GM10248 (cell line): ENCODE data around the gene SAP25.

Source experiments
- CTCF ChIA-PET: fragments of 300-600 bp; sonication (Branson Sonifier 250); formaldehyde crosslinking; extraction: SDS; loops from one replicate; lab custom pipeline; 2021; ENCODE audit warnings: antibody characterized with exemption; lab: Yijun Ruan, JAX
- POLR2A ChIA-PET: fragments of 350-650 bp; sonication (Branson Sonifier 250); formaldehyde crosslinking; extraction: SDS; loops from one replicate; lab custom pipeline; 2020; ENCODE audit warnings: antibody characterized with exemption; lab: Yijun Ruan, JAX
- DNase-seq: peaks from one replicate; pipeline ENCODE4 v3.0.0; 2012; ENCODE audit errors: extremely low spot score
- CTCF ChIP-seq: IDR thresholded peaks from 2 replicates; pipeline ENCODE4 v1.5.1; 2012; ENCODE audit warnings: mild to moderate bottlenecking, low read depth; ENCODE audit errors: extremely low read depth, missing control alignments, control extremely low read depth

The SAP25 gene

GRCh38 chr7:100604976-100605911 is 31.5 kb upstream of the SAP25 start:
- no peak for DNase-seq
- ChIA-PET CTCF (interaction anchor here (0.7 to 3.8 kb wide), 10 partner anchors 9 to 152 kb away, joined by 3 to 11 read pairs (median 4); partner anchors contain the start of genes FBXO24, LRCH4 and POP7), POLR2A (interaction anchor here (1.3 kb wide), 1 partner anchor 19 kb away, joined by 5 read pairs; the partner anchor contains the start of genes FBXO24 and LRCH4)
- TF ChIP-seq CTCF = no peak

GRCh38 chr7:100604028-100604975 is 30.6 kb upstream of the SAP25 start:
- DNase-seq = peak; percentile 91
- POLR2A ChIA-PET = interaction anchor here (1.3 kb wide), 1 partner anchor 18 kb away, joined by 5 read pairs; the partner anchor contains the start of genes FBXO24 and LRCH4
- TF ChIP-seq CTCF = peak; percentile 42
- CTCF ChIA-PET = interaction anchor here (1.0 to 3.5 kb wide), 8 partner anchors 8 to 101 kb away, joined by 3 to 21 read pairs (median 5); partner anchors contain the start of genes FBXO24, LRCH4, MOSPD3 and POP7

GRCh38 chr7:100603726-100604027 is 30.0 kb upstream of the SAP25 start:
- TF ChIP-seq CTCF = no peak
- no peak for DNase-seq
- CTCF ChIA-PET = interaction anchor here (1.2 to 3.5 kb wide), 4 partner anchors 9 to 26 kb away, joined by 3 to 21 read pairs (median 6); partner anchors contain the start of genes FBXO24 and MOSPD3
- POLR2A ChIA-PET = no interaction called here

- DNase-seq = no peak
- TF ChIP-seq CTCF = no peak
- ChIA-PET POLR2A (no interaction called here), CTCF (interaction anchor here (0.8 to 3.5 kb wide), 6 partner anchors 9 to 103 kb away, joined by 3 to 21 read pairs (median 4); partner anchors contain the start of genes FBXO24, MOSPD3 and POP7)
These were observed 29.4 kb upstream of the SAP25 start for GRCh38 chr7:100602889-100603725.

GRCh38 chr7:100600730-100601038 is 27.0 kb upstream of the SAP25 start:
- CTCF ChIA-PET = interaction anchor here (1.2 to 3.5 kb wide), 3 partner anchors 11 to 13 kb away, joined by 3 to 21 read pairs (median 3); partner anchors contain the start of gene MOSPD3
- no peak for TF ChIP-seq CTCF
- POLR2A ChIA-PET = no interaction called here

More at GRCh38 chr7:100600730-100601038, 27.0 kb upstream of the SAP25 start:
- no peak for DNase-seq
